Type B pancreatic cell (in vitro differentiated cells): ENCODE measurements around the gene DNLZ. TPM values are rescaled to one million over a fixed set of nuclear protein-coding genes. Genes with fewer than 3 reads are reported as not detected.

Source experiments
- DNase-seq: peaks from one replicate; pipeline ENCODE4 v3.0.0; 2021; ENCODE audit warnings: mixed read lengths; ENCODE audit not compliant: unreplicated experiment; ENCODE audit errors: extremely low spot score
- H3K27ac Mint-ChIP-seq: 2 replicates; pipeline ENCODE4 v1.8.0; 2021; ENCODE audit warnings: mild to moderate bottlenecking, mixed read lengths
- H3K27me3 Mint-ChIP-seq: 2 replicates; pipeline ENCODE4 v1.8.0; 2021; ENCODE audit warnings: mixed read lengths
- H3K36me3 Mint-ChIP-seq: 2 replicates; pipeline ENCODE4 v1.8.0; 2021; ENCODE audit warnings: mixed read lengths
- H3K4me1 Mint-ChIP-seq: one replicate; pipeline ENCODE4 v1.8.0; 2021; ENCODE audit warnings: mixed read lengths; ENCODE audit not compliant: unreplicated experiment
- H3K4me3 Mint-ChIP-seq: 2 replicates; pipeline ENCODE4 v1.8.0; 2021; ENCODE audit warnings: mild to moderate bottlenecking, mixed read lengths
- H3K9me3 Mint-ChIP-seq: 2 replicates; pipeline ENCODE4 v1.8.0; 2021; ENCODE audit warnings: mixed read lengths
- CTCF ChIP-seq: fragments of 200-600 bp; sonication (generic); conservative IDR thresholded peaks from 2 replicates; pipeline ENCODE4 v1.5.0; 2021; ENCODE audit warnings: antibody characterized with exemption, mild to moderate bottlenecking
- total RNA-seq: library from RNA; stranded (reverse); gene quantifications from 2 replicates; pipeline ENCODE4 v1.2.1, GENCODE V29; 2021; ENCODE audit warnings: low replicate concordance

Gene DNLZ
- total RNA-seq, 1 donor from 2014 or later: 14.0 TPM

DNA sequence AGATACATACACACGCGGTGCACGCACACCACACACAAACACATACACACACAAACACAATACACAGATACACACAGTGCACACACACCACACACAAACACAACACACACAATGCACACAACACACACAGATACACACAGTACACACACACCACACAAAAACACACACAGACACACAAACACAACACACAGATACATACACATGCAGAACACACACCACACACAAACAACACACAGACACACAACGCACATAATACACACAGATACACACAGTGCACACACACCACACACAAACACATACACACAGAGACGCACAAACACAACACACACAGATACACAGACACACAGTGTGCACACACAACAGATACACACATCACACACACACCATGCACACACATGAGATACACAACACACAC is 53.7 kb downstream of the DNLZ start:
- H3K27ac Mint-ChIP-seq: no peak overlapping the region
- H3K36me3 Mint-ChIP-seq: no peaks in the 10 kb centered on the region
- no peaks in the 10 kb centered on the region for H3K27me3 Mint-ChIP-seq
- H3K9me3 Mint-ChIP-seq: peaks cover 5% of the 10 kb centered on the region
- no peak for DNase-seq
- no peak overlapping the region for H3K4me3 Mint-ChIP-seq
- TF ChIP-seq CTCF: no peak
- no peaks in the 10 kb centered on the region for H3K4me1 Mint-ChIP-seq

Other genes starting within 250 kb of the DNLZ start
- gene TMEM250, start 244.9 kb downstream of the DNLZ start, total RNA-seq: 37.9 and 53.7 TPM in 2 replicates
- 0.10 and 0.90 TPM in 2 replicates for gene LHX3, start 158.6 kb downstream of the DNLZ start, total RNA-seq
- 15.6 and 23.6 TPM in 2 replicates for gene QSOX2, start 117.9 kb downstream of the DNLZ start, total RNA-seq
- gene CCDC187, start 59.6 kb downstream of the DNLZ start, total RNA-seq: 0.69 and 0.70 TPM in 2 replicates
- gene GPSM1, start 36.2 kb downstream of the DNLZ start, total RNA-seq: 29.2 and 56.2 TPM in 2 replicates
- gene CARD9, start 9.9 kb upstream of the DNLZ start, total RNA-seq: 2.0 and 2.6 TPM in 2 replicates
- 14.4 and 15.7 TPM in 2 replicates for gene SNAPC4, start 36.4 kb upstream of the DNLZ start, total RNA-seq
- 49.4 and 77.9 TPM in 2 replicates for gene ENTR1, start 46.9 kb upstream of the DNLZ start, total RNA-seq
- gene PMPCA, start 46.9 kb upstream of the DNLZ start, total RNA-seq: 68.1 and 72.1 TPM in 2 replicates
- gene INPP5E, start 76.1 kb upstream of the DNLZ start, total RNA-seq: 13.8 and 24.0 TPM in 2 replicates
- 74.6 and 95.0 TPM in 2 replicates for gene SEC16A, start 119.3 kb upstream of the DNLZ start, total RNA-seq
- 36.5 and 53.1 TPM in 2 replicates for gene NOTCH1, start 182.3 kb upstream of the DNLZ start, total RNA-seq